GM12891 (cell line): ENCODE results near the gene GMDS.

ENCODE experiments used
- POLR2A ChIP-seq: IDR thresholded peaks from 2 replicates; pipeline ENCODE4 v1.6.1; 2011; ENCODE audit warnings: low read depth, low read length, control low read depth
- POLR2AphosphoS5 ChIP-seq: IDR thresholded peaks from 2 replicates; pipeline ENCODE4 v1.6.1; 2011; ENCODE audit warnings: low read depth, low read length, control low read depth

DNA sequence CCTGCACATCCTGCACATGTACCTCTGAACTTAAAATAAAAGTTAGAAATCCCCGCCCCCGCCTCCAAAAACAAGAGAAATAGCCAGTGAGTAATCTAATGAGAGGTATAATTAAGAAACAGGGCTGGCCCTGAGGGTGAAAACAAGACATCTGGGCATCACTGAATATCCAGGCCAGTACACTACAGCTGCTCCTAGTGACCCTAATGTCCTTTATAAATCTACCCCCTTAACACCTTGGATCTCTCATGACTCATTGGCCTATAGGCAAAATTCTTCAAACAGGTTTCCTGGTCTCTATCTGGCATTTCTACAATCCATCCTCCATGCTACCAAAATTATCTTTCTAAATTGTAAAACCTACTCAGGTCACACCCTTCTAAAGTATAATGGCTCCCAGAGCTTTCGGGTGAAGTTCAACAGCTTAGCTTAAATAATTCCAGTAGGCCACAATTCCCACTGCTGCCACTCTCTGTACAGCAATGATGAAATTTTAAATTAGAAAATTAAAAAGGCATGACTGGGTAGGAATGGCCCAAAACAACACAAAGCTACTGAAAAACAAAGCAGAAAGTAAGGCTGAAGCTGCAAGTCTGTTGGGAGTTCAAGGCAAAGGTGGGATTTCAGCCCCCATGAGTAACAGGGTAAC, 260.9 kb downstream of the GMDS start:
- no peak for TF ChIP-seq POLR2AphosphoS5
- TF ChIP-seq POLR2A: no peak
